Forelimb muscle (tissue), 1 donor: ENCODE data around the gene KCNG4. TPM values are rescaled to one million over a fixed set of nuclear protein-coding genes. Genes with fewer than 3 reads are reported as not detected.
"Not testable (repeated sequence)": the region's sequence is repeated elsewhere in the genome, so short reads cannot be mapped to it uniquely, and the experiment has no call there.

Experiments
- DNase-seq: peaks from one replicate; pipeline ENCODE4 v3.0.0-alpha.2; 2013; ENCODE audit warnings: low read depth
- polyA plus RNA-seq: library from polyadenylated mRNA; unstranded; fragments of 120-200 nt; gene quantifications from one replicate; pipeline ENCODE4 v1.2.1, GENCODE V29; 2013; ENCODE audit not compliant: insufficient read length

Gene KCNG4
- polyA plus RNA-seq, 1 donor, result 0.03 TPM

GRCh38 chr16:84236671-84237070, 3.1 kb downstream of the KCNG4 start:
- no peak for DNase-seq

- DNase-seq, result no peak
Measured at GRCh38 chr16:84234321-84235241, 5.2 kb downstream of the KCNG4 start.

DNA sequence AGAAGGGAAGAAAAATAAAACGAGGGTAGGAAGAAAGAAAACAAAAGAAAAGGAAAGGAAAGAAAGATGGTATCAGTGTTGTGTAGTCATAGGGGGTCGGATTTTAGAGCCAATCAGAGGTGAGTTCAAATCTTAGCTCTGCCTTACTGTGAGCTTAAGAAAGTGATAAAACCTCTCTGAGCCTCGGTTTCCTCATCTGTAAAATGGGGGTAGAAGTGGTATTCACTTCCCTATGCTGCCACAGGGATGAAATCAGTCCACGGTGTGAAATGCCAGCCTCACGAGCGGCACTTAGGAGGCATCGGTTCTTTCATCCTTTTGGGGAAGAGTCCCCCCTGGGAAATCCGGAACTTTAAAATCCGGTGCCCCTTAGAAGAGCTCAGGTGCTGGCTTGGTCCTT, 6.1 kb downstream of the KCNG4 start:
- no peak for DNase-seq

DNA sequence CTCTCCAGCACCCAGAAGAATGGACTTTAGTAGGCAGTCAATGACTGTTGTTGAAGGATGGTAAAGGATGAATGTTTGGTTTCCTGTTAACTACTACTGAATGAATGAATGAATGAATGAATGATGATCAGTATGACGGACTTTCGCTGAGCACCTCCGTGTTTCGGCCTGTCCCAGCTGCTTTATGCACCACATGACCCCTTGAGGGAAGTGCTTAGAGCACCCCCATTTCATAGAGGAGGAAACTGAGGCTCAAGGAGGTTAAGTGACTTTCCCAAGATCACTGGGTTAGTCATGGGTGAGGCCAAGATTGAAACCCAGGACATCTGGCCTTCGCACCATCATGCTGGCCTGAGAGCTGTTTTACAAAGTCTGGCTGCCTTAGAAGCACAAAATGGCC, 6.8 kb downstream of the KCNG4 start:
- DNase-seq, result no peak

- no peak for DNase-seq
Measured at GRCh38 chr16:84232060-84232459, 7.8 kb downstream of the KCNG4 start.

GRCh38 chr16:84229471-84229870, 10.3 kb downstream of the KCNG4 start:
- no peak for DNase-seq

GRCh38 chr16:84228256-84228838, 11.5 kb downstream of the KCNG4 start:
- DNase-seq, result peak; percentile 35

DNA sequence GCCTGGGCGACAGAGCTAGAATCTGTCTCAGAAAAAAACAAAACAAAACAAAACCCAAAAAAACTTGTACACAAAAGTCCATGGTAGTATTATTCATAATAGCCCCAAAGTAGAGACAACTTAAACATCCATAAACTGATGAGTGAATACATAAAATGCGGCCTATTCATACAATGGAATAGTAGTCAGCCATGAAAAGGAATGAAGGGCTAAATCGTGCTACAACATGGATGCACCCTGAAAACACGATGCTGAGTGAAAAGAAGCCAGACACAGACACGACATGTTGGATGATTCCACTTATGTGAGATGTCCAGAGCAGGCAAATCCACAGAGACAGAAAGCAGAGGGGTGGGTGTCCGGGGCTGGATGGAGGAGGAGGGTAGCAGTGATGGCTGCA, 12.3 kb downstream of the KCNG4 start:
- no peak for DNase-seq

- no peak for DNase-seq
Measured at GRCh38 chr16:84226026-84226425, 13.8 kb downstream of the KCNG4 start.

GRCh38 chr16:84225571-84225970, 14.2 kb downstream of the KCNG4 start:
- no peak for DNase-seq

DNA sequence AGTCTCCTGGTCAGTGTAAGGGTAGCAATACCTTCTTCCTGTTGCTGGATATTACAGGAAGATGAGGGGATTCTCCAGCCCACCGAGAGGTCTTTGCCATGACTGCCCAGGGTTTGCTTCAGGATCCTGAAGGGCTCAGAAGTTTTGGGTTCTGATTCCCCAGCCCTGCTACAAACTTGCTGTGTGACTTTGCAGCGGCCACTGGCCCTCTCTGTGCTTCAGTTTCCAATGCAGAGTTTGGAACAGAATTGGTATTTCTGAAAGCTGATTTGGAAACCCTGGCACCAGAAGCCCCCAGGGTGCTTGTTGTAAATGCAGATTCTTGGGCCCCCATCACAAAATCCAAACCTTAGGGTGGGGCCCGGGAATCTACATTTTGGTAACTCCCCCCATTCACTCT, 14.7 kb downstream of the KCNG4 start:
- no peak for DNase-seq

DNA sequence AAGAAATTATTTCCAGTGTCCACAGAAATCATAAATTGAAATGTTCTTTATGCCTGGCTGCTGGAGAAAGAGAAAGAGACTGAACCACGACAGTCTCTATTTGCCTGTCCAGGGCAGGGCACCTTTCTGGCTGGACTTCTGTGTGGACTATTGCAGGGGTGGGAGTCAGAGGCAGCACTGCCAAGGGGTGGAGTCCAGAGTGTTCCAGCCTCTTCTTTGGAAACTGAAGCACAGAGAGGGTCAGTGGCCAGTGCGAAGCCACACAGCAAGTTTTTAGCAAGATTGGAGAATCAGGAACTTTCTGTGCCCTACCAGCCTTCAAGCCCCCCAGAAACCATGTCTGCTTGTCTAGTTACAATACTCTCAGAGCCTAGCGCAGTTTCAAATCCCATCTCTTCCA, 15.3 kb downstream of the KCNG4 start:
- no peak for DNase-seq

DNA sequence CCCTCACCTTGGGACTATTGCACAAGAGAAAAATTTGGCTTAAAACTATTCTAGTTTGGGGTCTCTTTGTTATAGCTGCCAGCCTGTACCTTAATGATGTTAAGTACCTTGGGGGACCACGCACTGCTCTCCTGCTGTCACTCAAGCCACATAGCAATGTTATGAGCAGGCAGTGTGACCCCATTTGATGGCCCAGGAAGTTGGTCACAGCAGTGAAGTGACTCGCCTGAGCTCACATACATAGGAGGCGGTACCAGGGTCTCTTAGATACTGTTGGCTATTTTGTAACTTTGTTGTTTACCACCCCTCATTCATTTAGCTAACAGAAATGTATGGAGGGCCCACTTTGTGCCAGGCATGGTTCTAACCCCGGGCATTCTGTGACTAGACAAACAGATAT, 16.4 kb downstream of the KCNG4 start:
- no peak for DNase-seq

GRCh38 chr16:84220851-84221250, 19.0 kb downstream of the KCNG4 start:
- DNase-seq, result no peak

GRCh38 chr16:84218956-84219355, 20.9 kb downstream of the KCNG4 start:
- DNase-seq, result no peak

DNA sequence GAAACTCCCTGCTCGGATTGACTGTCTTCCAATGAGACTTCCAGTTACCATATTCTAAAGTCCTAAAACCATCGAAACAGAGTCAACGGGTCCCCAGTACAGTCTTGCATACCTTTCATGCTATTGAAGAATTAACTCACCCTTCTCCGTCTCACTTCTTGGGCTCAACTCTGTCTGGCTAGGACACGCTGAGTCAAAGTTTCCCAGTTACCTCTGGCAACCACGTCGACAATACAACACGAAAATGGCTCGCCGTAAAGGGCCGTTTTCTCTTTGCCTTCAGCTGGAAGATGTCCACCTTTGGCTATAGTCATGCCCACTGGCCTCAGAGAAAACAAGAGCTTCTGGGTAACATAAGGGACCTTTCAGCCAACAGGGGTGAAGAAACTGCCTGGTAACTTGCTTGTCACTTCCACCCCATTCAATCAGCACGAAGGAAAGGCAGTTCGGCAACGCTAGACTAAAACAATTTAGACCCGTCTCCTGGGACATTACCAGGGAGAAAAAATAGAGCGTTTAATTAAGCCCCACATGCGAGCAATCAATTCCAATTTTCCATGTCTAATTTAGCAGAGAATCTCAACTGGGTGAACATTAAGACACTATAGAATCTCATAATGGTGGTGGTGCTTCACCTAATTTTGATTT, 21.5 kb downstream of the KCNG4 start:
- no peak for DNase-seq

DNA sequence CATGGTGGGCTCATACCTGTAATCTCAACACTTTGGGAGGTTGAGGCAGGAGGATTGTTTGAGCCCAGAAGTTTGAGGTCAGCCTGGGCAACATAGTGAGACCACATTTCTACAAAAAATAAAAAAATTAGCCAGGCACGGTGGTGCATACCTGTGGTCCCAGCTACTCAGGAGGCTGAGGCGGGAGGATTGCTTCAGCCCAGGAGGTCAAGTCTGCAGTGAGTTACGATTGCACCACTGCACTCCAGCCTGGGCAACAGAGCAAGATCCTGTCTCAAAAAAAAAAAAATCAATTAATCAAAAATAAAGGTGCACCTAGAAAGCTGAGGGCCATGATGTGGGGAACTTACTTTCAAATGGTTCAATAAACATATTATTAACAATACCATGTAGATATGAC, 23.7 kb downstream of the KCNG4 start:
- DNase-seq, result not testable (repeated sequence)

- DNase-seq, result no peak
Measured at GRCh38 chr16:84215531-84215930, 24.3 kb downstream of the KCNG4 start.

DNA sequence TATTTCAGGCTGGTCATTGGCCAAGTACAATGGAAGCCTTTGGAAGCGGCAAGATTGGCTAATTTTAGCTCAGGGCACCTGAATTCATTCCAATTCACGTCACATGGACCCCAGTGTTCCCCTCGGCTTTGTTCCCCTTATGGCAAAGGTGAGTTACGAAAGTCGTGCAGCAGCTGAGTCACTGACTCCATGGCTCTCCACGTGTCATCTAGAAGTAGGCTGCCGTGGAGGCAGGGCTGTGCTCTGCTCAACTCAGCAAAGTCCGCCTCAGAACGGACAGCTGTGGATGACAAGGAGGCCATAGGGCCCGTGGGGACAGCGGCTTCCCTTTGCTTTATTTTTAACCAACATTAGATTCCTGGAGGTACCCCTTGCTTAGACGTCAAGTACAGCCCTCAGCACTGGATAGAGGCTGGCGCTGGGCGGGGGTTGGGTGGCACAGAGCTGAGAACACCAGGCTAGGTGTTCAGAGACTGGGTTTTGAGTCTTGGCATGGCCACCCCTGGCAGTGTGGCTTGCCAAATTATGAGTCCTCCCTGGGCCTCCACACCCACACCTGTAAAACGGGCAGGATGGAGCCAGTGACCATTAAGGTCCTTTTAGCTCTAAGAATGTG, 25.3 kb downstream of the KCNG4 start:
- DNase-seq, result no peak

DNA sequence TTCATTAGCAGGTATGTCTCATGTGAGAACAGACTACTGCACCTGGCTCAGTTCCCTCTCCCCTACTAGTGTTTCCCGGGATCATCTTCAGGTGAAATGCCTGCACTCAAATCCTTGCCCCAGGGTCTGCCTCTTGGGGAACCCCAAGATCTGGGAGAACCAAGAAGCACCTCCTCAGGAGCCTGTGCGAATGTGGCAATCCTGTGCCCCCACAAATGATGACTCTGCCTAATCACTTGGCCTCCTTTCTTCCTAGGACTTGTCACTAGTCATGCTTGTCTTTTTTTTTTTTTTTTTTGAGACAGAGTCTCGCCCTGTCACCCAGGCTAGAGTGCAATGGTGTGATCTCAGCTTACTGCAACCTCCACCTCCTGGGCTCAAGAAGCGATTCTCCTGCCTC, 27.2 kb downstream of the KCNG4 start:
- no peak for DNase-seq

DNA sequence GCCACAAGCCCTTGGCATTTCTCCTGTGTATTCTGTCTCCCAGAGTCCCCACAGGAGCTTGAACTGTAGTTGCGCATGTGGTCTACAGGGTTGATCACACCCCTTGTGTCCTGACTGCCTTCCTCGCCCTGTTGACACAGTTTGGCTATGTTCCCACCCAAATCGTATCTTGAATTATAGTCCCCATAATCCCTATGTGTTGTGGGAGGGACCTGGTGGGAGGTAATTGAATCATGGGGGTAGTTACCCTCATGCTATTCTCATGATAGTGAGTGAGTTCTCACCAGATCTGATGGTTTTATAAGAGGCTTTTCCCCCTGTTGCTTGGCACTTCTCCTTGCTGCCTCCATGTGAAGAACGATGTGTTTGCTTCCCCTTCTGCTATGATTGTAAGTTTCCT, 27.7 kb downstream of the KCNG4 start:
- DNase-seq, result no peak

- DNase-seq, result no peak
Measured at GRCh38 chr16:84209989-84210388, 29.8 kb downstream of the KCNG4 start.
